HG03066 (cell line): ENCODE measurements around the gene KRTAP10-7.
"Not testable (repeated sequence)": the region's sequence is repeated elsewhere in the genome, so short reads cannot be mapped to it uniquely, and the experiment has no call there.

ENCODE experiments used
- ATAC-seq: cut with Tn5 transposase; IDR thresholded peaks from one replicate; pipeline ENCODE4 v1.9.1; 2021; ENCODE audit warnings: low read depth; ENCODE audit not compliant: unreplicated experiment

The KRTAP10-7 gene

DNA sequence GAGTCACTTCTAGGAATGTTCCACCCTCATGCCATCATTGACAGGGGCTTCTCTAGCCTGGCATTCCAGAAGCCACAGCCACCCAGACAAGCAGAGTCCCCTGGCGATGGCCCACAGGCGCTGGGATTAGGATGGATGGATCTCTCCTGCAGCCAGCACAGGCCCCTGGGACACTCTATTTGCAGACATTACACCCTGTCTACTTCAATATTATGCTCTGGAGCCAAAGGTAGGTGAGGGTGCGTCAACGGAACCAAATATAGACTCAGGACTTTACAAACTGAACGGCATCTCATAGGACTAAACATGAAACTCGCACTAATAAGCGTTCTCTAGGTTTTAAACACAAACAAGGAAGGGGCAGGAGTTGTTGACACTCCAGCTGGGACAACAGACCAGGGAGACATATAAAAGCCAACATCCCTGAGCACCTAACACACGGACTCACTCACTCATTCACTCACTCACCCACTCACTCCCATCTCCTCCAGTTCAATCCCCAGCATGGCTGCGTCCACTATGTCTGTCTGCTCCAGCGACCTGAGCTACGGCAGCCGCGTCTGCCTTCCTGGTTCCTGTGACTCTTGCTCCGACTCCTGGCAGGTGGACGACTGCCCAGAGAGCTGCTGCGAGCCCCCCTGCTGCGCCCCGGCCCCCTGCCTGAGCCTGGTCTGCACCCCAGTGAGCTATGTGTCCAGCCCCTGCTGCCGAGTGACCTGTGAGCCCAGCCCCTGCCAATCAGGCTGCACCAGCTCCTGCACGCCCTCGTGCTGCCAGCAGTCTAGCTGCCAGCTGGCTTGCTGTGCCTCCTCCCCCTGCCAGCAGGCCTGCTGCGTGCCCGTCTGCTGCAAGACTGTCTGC, at the start of gene KRTAP10-7:
TSS of gene KRTAP10-7 (plus strand) at position 480 of the 861 bp plus-strand sequence. CDS start at position 505, 25 bp downstream.
- ATAC-seq, result not testable (repeated sequence)

- ATAC-seq, result no peak
Measured at GRCh38 chr21:44550807-44551206, 49.6 kb upstream of the KRTAP10-7 start.

DNA sequence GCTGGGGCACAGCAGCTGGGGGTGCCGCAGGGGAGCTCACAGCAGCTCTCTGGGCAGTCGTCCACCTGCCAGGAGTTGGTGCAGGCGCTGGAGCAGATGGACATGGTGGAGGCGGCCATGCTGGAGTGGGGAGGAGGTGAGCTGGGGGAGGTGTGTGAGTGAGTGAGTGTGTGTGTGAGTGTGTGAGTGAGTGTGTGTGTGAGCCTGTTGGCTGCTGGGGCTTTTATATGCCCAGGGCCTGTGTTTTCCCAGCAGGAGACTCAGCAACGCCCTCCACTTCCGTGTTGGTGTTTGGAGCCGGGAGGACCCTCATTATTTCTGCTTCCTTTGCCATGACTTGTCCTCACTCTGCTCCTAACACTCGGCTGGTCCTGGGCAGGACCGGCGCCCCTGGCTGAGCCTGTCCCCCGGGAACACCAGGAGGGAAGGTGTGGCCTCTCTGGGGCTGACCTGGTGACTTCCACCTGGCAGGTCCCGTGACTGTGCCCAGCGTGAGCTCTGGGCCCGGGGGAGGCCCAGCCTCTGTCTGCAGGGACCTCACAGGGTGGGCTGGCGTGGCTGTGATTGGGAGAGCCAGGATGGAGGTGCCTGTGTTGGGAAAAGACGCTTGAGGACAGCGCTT, 48.9 kb upstream of the KRTAP10-7 start, which contains the start of gene KRTAP10-2:
TSS of gene KRTAP10-2 (minus strand) at position 166 of the 622 bp plus-strand sequence. CDS start at position 119, 47 bp downstream.
- ATAC-seq, result no peak

- no peak for ATAC-seq
Measured at GRCh38 chr21:44552136-44552535, 48.3 kb upstream of the KRTAP10-7 start.

- ATAC-seq, result no peak
Measured at GRCh38 chr21:44552681-44553080, 47.7 kb upstream of the KRTAP10-7 start.

GRCh38 chr21:44555200-44555875, 45.1 kb upstream of the KRTAP10-7 start:
- ATAC-seq, result no peak

GRCh38 chr21:44556879-44557278, 43.5 kb upstream of the KRTAP10-7 start:
- ATAC-seq, result no peak

- no peak for ATAC-seq
Measured at GRCh38 chr21:44557491-44558328, 42.7 kb upstream of the KRTAP10-7 start.

DNA sequence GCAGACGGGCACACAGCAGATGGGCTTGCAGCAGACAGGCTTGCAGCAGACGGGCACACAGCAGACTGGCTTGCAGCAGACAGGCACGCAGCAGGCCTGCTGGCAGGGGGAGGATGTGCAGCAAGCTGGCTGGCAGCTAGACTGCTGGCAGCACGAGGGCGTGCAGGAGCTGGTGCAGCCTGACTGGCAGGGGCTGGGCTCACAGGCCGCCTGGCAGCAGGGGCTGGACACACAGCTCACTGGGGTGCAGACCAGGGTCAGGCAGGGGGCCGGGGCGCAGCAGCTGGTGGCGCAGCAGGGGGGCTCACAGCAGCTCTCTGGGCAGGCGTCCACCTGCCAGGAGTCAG, 42.1 kb upstream of the KRTAP10-7 start:
- ATAC-seq, result not testable (repeated sequence)

DNA sequence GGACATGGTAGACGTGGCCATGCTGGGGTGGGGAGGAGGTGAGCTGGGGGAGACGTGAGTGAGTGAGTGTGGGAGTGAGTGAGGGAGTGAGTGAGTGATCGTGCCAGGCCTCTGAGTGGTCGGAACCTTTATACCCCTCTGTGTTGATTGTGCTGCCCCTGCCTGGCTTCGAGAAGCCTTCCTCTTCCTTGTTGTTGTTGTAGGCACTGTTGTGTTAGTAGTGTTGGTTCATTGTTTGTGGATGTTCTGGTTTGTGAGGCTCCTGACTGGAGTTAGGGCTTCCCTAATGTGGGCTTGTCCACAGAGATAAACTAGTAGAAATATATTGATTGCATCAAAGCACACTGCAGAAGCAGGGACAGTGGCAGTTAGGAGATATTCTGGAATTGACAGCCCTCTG, 41.7 kb upstream of the KRTAP10-7 start, which contains the start of gene KRTAP10-3:
TSS of gene KRTAP10-3 (minus strand) at position 101 of the 400 bp plus-strand sequence. CDS start at position 21, 80 bp downstream.
- no peak for ATAC-seq

GRCh38 chr21:44564099-44564498, 36.3 kb upstream of the KRTAP10-7 start:
- no peak for ATAC-seq

DNA sequence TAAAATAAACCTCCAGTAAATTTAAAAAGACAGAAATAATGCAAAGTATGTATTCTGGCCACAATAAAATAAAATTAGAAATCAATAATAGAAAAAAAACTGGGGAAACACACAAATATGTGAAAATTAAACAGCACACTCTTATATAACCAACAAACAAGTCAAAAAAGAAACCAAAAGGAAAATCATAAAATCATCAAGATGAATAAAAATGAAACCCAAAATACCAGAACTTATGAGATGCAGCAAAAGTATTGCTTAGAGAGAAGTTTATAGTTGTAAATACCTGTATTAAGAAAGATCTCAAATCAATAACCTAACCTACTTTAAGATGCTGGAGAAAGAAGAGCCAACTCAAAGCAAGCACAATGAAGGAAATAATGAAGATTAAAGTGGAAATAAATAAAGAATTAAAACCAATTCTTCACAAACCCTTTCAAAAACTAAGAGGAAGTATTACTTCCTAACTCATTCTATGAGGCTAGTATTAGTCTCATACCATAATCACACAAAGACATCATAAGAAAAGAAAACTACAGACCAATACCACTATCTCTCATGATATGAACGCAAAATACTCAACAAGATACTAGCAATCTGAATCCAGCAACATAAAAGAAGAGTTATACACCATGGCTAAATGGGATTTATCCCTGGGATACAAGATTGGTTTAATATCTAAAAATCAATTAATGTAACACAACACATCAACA, 35.4 kb upstream of the KRTAP10-7 start:
- no peak for ATAC-seq

- ATAC-seq, result no peak
Measured at GRCh38 chr21:44566403-44566802, 34.0 kb upstream of the KRTAP10-7 start.

- ATAC-seq, result no peak
Measured at GRCh38 chr21:44567481-44568171, 32.8 kb upstream of the KRTAP10-7 start.

DNA sequence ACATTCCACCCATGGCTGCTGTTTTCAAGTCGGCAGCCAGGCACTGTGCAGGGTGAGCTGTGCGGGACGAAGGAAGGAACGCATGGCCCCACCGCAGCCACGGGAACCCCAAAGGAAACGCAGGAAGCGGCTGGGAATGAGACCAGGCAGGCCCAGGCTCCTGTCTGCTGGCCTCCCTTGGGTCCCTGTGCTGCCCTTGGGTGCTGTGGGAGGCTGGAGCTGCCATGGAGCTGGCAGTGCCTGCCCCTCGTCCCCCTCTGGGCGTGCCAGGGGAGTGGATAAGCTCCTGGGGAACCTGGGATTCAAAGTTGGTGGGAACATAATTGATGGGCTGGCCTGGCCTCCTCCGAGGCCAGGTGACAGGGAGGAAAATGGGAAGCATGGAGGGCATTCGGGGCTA, 32.1 kb upstream of the KRTAP10-7 start:
- ATAC-seq, result no peak

GRCh38 chr21:44568667-44569556, 31.5 kb upstream of the KRTAP10-7 start:
- ATAC-seq, result no peak

GRCh38 chr21:44569861-44570517, 30.4 kb upstream of the KRTAP10-7 start:
- ATAC-seq, result no peak

GRCh38 chr21:44571296-44571695, 29.1 kb upstream of the KRTAP10-7 start:
- ATAC-seq, result no peak
